Measurements from ENCODE around the gene AK4. TPM values are rescaled to one million over a fixed set of nuclear protein-coding genes. Genes with fewer than 3 reads are reported as not detected.
"Not testable (repeated sequence)": the region's sequence is repeated elsewhere in the genome, so short reads cannot be mapped to it uniquely, and the experiment has no call there.

The AK4 gene
- total RNA-seq, 2 donors from 2014 or later, result 14.9 to 21.9 TPM

GRCh38 chr1:65235867-65236805 is 88.1 kb downstream of the AK4 start:
- no peak overlapping the region for H3K27ac Mint-ChIP-seq
- H3K27me3 Mint-ChIP-seq (ENCODE audit: low read depth), result no peaks in the 10 kb centered on the region
- no peak for ATAC-seq (replicated peaks in 1 of 2)
- peaks cover 0 to 2% of the 10 kb centered on the region in 2 donors for H3K9me3 Mint-ChIP-seq
- DNase-seq, result no peak
- H3K36me3 Mint-ChIP-seq (ENCODE audit: insufficient read depth in 2 of 2), result peaks cover 4 to 5% of the 10 kb centered on the region in 2 donors
- H3K4me3 Mint-ChIP-seq, result no peak overlapping the region
- peaks cover 14% of the 10 kb centered on the region for H3K4me1 Mint-ChIP-seq (ENCODE audit: low read depth)

- not testable (repeated sequence) for H3K4me3 Mint-ChIP-seq; H3K27me3 Mint-ChIP-seq (ENCODE audit: low read depth); H3K36me3 Mint-ChIP-seq (ENCODE audit: insufficient read depth in 2 of 2); H3K4me1 Mint-ChIP-seq (ENCODE audit: low read depth); ATAC-seq (replicated peaks in 1 of 2); H3K9me3 Mint-ChIP-seq; DNase-seq; H3K27ac Mint-ChIP-seq
These were observed 89.1 kb downstream of the AK4 start for GRCh38 chr1:65237088-65237487.

- ATAC-seq (replicated peaks in 1 of 2) (no peak), DNase-seq (no peak)
- H3K27me3 Mint-ChIP-seq (ENCODE audit: low read depth), result no peaks in the 10 kb centered on the region
- H3K9me3 Mint-ChIP-seq, result peaks cover 0 to 2% of the 10 kb centered on the region in 2 donors
- H3K36me3 Mint-ChIP-seq (ENCODE audit: insufficient read depth in 2 of 2), result peaks cover 4 to 5% of the 10 kb centered on the region in 2 donors
- no peak overlapping the region for H3K4me3 Mint-ChIP-seq
- H3K4me1 Mint-ChIP-seq (ENCODE audit: low read depth), result peaks cover under 1% of the 10 kb centered on the region
- no peak overlapping the region for H3K27ac Mint-ChIP-seq
These were observed 89.5 kb downstream of the AK4 start for GRCh38 chr1:65237503-65237902.

GRCh38 chr1:65238010-65238409 is 90.0 kb downstream of the AK4 start:
- Mint-ChIP-seq H3K4me1 (ENCODE audit: low read depth) (no peaks in the 10 kb centered on the region), H3K36me3 (ENCODE audit: insufficient read depth in 2 of 2) (peaks cover 4 to 5% of the 10 kb centered on the region in 2 donors), H3K9me3 (peaks cover 0 to 2% of the 10 kb centered on the region in 2 donors), H3K27me3 (ENCODE audit: low read depth) (peaks cover under 1% of the 10 kb centered on the region), H3K4me3 (no peak overlapping the region), H3K27ac (no peak overlapping the region)
- no peak for ATAC-seq (replicated peaks in 1 of 2)
- DNase-seq, result no peak

DNA sequence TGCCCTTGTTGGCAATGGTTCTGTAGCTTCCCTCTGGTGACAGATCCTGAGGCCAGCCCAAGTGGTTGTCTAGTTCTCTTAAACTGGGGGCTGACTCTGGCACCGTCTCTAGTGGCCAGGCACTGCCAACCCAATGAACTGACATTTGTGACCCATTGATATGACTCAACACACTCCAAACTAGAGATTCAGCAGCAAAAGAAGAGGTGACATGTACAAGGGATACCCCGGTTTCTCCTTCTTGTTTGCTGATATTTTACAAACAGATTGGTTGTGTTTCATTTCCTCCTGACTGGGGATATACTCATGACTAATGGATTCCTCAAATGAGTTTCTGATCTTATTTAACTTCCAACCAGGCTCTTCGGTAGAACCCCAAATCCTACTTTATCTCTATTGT is 95.5 kb downstream of the AK4 start:
- Mint-ChIP-seq H3K27ac (no peak overlapping the region), H3K4me3 (no peak overlapping the region), H3K4me1 (ENCODE audit: low read depth) (no peaks in the 10 kb centered on the region), H3K36me3 (ENCODE audit: insufficient read depth in 2 of 2) (no peaks in the 10 kb centered on the region), H3K9me3 (no peaks in the 10 kb centered on the region), H3K27me3 (ENCODE audit: low read depth) (peaks cover 24% of the 10 kb centered on the region)
- ATAC-seq (replicated peaks in 1 of 2) (no peak), DNase-seq (no peak)

- Mint-ChIP-seq H3K4me3 (no peak overlapping the region), H3K27ac (no peak overlapping the region), H3K9me3 (no peaks in the 10 kb centered on the region), H3K36me3 (ENCODE audit: insufficient read depth in 2 of 2) (no peaks in the 10 kb centered on the region), H3K4me1 (ENCODE audit: low read depth) (no peaks in the 10 kb centered on the region), H3K27me3 (ENCODE audit: low read depth) (peaks cover 29% of the 10 kb centered on the region)
- ATAC-seq (replicated peaks in 1 of 2) (no peak), DNase-seq (no peak)
These were observed 97.3 kb downstream of the AK4 start for GRCh38 chr1:65245295-65245694.

GRCh38 chr1:65247419-65248359 is 99.7 kb downstream of the AK4 start:
- peaks cover 31% of the 10 kb centered on the region for H3K27me3 Mint-ChIP-seq (ENCODE audit: low read depth)
- no peaks in the 10 kb centered on the region for H3K9me3 Mint-ChIP-seq
- DNase-seq (no peak), ATAC-seq (replicated peaks in 1 of 2) (no peak)
- H3K27ac Mint-ChIP-seq, result no peak overlapping the region
- no peaks in the 10 kb centered on the region for H3K36me3 Mint-ChIP-seq (ENCODE audit: insufficient read depth in 2 of 2)
- H3K4me1 Mint-ChIP-seq (ENCODE audit: low read depth), result no peaks in the 10 kb centered on the region
- no peak overlapping the region for H3K4me3 Mint-ChIP-seq

DNA sequence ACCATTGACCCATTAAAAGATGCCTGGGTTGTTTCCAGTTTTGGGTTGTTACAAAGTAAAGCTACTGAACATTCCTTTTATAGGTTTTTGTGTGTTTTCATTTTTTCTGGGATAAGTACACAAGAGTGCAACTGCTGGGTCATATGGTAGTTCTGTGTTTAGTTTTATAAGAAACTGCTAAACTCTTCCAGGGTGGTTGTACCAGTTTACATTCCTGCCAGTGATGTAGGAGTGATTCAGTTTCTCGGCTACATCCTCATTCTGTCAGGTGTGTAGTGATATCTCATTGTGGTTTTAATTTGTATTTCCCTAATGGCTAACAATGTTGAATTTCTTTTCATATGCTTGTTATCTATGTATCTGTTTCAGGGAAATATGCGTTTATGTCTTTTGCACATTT is 102.8 kb downstream of the AK4 start:
- Mint-ChIP-seq H3K36me3 (ENCODE audit: insufficient read depth in 2 of 2) (peaks cover 0 to 2% of the 10 kb centered on the region in 2 donors), H3K27me3 (ENCODE audit: low read depth) (peaks cover 40% of the 10 kb centered on the region), H3K4me3 (no peak overlapping the region), H3K27ac (no peak overlapping the region), H3K9me3 (no peaks in the 10 kb centered on the region), H3K4me1 (ENCODE audit: low read depth) (peaks cover 14% of the 10 kb centered on the region)
- ATAC-seq (replicated peaks in 1 of 2), result no peak
- DNase-seq, result no peak

- peaks cover 35% of the 10 kb centered on the region for H3K27me3 Mint-ChIP-seq (ENCODE audit: low read depth)
- peaks cover 14% of the 10 kb centered on the region for H3K4me1 Mint-ChIP-seq (ENCODE audit: low read depth)
- peaks cover 0 to 2% of the 10 kb centered on the region in 2 donors for H3K36me3 Mint-ChIP-seq (ENCODE audit: insufficient read depth in 2 of 2)
- DNase-seq, result no peak
- no peaks in the 10 kb centered on the region for H3K9me3 Mint-ChIP-seq
- peak; percentile 54 to 63 for ATAC-seq (replicated peaks in 1 of 2)
- H3K4me3 Mint-ChIP-seq, result peak overlapping the region; percentile 80 to 93
- peak overlapping the region; percentile 25 for H3K27ac Mint-ChIP-seq
These were observed 105.9 kb downstream of the AK4 start for GRCh38 chr1:65253800-65254319.

DNA sequence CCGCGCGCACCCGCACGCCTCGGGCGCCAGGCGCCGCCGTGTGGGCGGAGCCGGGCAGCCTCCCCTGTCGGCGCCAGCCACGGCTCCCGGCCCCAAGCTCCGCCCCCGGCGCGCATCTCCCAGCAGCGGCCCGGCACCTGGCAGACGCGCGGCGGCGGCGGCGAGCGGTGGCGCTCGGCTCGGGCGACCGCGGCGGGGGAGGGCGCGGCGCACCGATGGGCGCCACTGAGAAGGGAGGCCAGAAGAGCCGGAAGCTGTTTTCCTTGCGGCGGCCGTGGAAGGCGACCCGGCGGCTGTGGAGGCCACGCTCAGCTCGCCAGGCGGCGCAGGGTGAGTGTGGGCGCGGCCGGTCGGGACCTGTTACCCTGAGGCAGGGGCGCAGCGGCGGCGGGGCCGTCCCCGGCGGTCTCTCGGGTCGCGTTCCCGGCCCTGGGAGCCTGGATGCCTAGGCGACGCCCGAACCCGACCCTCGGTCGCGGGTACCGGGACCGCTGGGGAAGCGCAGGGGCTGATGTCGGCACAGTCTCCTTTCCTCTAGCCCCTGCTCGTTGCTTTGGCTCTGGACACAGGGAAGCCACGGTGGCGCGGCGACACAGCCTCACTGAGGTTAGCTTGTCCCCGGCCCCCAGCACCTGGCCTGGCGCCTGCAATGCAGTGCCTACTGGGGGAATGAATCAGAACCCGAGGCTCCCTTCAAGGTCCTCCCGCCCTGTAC is 106.5 kb downstream of the AK4 start:
- Mint-ChIP-seq H3K27ac (no peak overlapping the region), H3K27me3 (ENCODE audit: low read depth) (peaks cover 31% of the 10 kb centered on the region), H3K9me3 (no peaks in the 10 kb centered on the region), H3K4me1 (ENCODE audit: low read depth) (peaks cover 17% of the 10 kb centered on the region), H3K4me3 (peak overlapping the region; percentile 93), H3K36me3 (ENCODE audit: insufficient read depth in 2 of 2) (peaks cover 0 to 2% of the 10 kb centered on the region in 2 donors)
- peak; percentile 91 for DNase-seq
- ATAC-seq (replicated peaks in 1 of 2), result peak; percentile 96

GRCh38 chr1:65255035-65255655 is 107.1 kb downstream of the AK4 start:
- H3K36me3 Mint-ChIP-seq (ENCODE audit: insufficient read depth in 2 of 2), result peaks cover 0 to 2% of the 10 kb centered on the region in 2 donors
- H3K27ac Mint-ChIP-seq, result no peak overlapping the region
- DNase-seq, result no peak
- H3K4me3 Mint-ChIP-seq, result peak overlapping the region; percentile 93
- H3K4me1 Mint-ChIP-seq (ENCODE audit: low read depth), result peaks cover 23% of the 10 kb centered on the region
- H3K27me3 Mint-ChIP-seq (ENCODE audit: low read depth), result peaks cover 31% of the 10 kb centered on the region
- no peak for ATAC-seq (replicated peaks in 1 of 2)
- no peaks in the 10 kb centered on the region for H3K9me3 Mint-ChIP-seq

GRCh38 chr1:65255656-65256050 is 107.7 kb downstream of the AK4 start:
- Mint-ChIP-seq H3K4me1 (ENCODE audit: low read depth) (peaks cover 28% of the 10 kb centered on the region), H3K27me3 (ENCODE audit: low read depth) (peaks cover 31% of the 10 kb centered on the region), H3K4me3 (peak overlapping the region; percentile 93), H3K9me3 (no peaks in the 10 kb centered on the region), H3K36me3 (ENCODE audit: insufficient read depth in 2 of 2) (peaks cover 0 to 2% of the 10 kb centered on the region in 2 donors), H3K27ac (no peak overlapping the region)
- DNase-seq, result no peak
- no peak for ATAC-seq (replicated peaks in 1 of 2)
